ENCODE data around the gene ANKRD13A.

GRCh38 chr12:109996483-109996853, 2.8 kb upstream of the ANKRD13A start:
- no peak for TF ChIP-seq GATA3 (IDR thresholded peaks at IDR 0.05; ENCODE audit: low read depth, low read length)
- no peak for TF ChIP-seq GATA2 (IDR thresholded peaks at IDR 0.05; ENCODE audit: low read depth, low read length)

Data from SH-SY5Y (cell line).